Myocyte (in vitro differentiated cells): ENCODE data around the gene SPTSSA. TPM values are rescaled to one million over a fixed set of nuclear protein-coding genes. Genes with fewer than 3 reads are reported as not detected.

ENCODE experiments used
- DNase-seq: peaks from one replicate; pipeline ENCODE4 v3.0.0-alpha.2; 2012; ENCODE audit warnings: low read depth
- total RNA-seq: library from RNA; depleted of rRNA; stranded (reverse); fragments of >200 nt; gene quantifications from 2 replicates; pipeline ENCODE4 v1.2.3, GENCODE V29; 2014

The SPTSSA gene
- total RNA-seq, 1 donor from 2014 or later = 12.6 TPM

DNA sequence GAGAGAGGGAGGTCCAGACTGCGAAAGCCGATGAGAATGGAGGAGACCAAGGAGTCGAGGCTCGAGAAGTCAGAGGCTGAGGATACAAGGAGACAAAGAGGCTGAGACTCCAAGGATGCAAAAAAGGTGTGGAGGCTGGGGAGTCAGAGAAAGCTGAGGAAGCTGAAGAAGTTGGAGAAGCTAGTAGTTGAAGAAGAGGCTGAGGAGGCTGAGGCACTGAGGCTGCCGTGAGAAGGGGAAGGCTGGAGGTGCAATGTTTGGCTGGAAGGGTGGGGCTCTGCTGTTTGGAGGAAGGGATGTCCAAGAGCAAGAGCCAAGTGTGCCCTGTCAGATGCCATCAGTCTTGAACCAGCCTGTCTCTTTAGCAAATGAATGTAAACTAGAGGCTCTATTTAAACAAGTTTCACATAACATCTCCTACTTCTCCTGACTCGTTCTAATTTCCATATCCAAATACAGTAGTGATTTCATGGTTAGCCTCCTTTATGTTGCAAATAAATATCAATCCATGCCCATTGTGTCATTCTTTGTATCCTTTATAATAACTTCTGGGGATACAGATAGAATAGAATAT is 10.8 kb upstream of the SPTSSA start:
- no peak for DNase-seq

DNA sequence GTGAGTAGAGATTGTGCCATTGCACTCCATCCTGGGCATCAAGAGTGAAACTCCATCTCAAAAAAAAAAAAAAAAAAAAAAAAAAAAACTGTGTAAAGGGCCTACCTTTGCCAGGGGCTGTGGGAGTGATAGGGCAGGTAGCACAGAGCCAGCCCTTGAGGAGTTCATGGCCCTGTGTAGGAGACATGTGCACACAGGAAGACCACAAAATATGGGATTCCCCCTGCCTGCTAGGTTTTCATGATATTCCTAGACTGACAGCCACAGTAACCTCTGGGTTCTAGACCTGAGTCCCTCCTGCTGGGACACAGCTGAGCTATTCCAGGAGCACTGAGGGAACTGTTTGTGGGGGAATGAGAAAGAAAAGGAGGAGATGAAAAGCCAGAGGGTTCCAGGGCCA is 8.3 kb upstream of the SPTSSA start:
- no peak for DNase-seq

DNA sequence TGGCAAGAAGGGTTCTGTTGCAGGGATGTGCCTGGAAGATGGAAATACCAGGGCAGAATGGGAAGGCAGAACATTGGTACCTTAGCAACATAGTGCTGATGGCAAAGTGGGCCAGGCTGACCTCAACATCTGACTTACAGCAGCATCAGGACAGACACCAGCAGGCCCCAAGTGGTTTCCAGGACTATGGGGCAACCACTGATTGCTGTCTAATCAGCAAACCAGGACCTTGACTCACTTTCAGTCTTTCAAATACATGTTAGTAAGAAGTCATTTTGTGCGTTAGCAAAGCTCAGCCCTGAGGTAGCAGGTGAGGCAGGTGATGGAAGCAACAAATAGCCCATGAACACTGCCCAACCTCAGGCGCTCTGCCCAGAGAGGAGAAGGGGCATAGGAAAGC is 4.7 kb upstream of the SPTSSA start:
- no peak for DNase-seq

DNA sequence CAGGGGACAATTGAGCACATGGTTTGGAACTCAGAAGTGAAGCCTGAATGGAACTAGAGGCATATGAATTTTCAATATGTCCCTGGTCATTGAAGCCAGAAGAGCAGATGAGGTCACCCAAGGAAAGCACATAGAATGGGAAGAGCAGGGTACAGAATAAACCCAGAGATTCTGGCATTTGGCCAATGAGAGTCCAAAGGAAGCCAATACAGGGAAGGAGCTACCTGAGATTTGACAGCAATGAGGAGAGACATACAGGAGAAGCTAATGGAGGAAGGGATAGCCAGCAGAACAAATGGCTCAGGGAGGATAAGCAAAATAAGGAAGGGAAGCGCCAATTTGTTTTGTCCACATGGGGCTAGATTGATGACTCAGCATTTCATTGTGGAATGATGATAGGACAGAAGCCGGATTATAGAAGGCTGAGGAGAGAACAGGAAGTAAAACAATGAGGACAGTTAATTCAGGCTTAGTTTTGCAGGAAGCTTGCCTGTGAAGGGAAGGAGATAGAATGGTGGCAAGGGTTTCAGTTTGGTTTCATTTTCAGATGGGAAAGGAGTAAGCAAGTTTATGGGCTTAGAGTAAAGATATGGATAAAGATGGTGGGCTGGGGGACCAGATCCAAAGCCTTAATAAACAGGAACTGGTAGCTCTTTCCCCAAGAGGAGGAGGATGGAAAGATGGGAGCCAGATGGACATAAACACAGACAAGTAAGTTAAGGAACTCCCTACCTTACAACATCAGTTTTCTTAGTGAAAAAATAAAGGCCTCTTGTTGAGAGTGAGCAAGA is 3.2 kb upstream of the SPTSSA start:
- DNase-seq = peak; percentile 26

DNA sequence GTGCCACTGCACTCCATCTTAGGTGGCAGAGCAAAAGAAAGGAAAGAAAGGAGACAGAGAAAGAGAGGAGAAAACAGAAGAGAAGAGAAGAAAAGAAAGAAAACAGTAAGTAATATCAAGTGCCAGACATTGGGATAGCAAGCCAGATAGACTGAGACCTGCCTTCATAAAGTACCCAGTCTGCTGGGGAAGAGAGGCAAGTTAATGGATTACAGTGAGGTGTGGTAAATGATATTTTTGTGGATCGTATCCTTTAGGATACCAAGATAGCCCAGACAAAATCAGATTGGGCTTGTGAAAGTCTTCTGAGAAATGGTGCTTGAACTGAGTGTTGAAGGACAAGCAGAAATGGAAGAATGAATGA is 1.5 kb upstream of the SPTSSA start:
- DNase-seq = no peak

DNA sequence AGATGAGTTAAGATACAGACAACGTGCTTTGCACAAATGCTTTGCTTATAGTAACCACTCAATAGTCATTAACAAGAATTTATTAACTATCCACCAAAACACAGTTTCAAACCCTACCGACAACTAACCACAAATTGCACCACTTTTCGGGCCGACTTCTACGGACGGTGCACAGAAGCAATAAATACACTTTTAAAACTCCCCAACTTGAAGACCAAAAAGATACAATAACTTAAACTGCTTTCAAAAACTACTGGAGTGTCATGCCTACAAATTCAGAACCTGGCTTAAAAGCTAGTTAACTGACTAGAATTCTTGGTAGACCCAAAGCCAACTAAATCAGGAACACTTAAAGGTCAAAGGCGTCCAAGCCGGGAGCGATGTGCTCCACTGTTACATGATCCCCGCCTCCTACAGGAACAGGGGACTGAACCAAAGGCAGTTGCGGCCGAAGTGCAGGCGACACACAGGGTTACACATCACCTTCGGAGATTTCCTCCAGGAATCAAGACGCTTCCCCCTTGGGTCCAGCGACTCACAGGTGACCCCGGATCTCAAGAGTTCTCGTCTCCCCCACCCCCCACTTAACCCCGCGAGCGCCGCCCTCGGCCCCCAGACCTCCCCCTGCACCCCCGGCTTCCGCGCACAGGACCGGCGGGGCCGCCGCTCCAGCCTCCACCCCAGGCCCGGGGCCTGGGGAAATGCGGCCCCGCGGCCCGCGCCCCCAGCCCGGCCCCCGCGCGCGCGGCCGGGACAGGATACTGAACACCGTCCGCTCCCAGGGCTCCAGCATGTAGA is 507 bp downstream of the SPTSSA start:
- peak; percentile 58 for DNase-seq

DNA sequence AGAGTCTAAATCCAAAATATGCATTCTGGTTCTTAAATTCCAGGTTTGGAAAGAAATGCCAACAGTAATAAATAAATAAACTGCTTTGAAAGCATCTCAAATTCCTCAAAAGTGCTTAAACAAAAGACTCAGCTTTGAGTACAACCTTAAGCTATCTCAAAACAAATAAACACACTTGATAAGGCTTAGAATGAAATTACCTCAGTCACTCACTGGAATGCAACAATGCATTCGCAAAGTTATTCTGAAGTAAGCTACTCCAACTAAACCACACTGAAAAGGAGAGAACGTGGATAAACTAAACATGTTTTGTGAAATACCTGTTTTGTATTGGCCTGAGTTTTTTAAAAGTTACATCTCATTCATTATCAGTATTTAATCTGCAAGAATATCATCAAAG is 1.2 kb downstream of the SPTSSA start:
- no peak for DNase-seq

DNA sequence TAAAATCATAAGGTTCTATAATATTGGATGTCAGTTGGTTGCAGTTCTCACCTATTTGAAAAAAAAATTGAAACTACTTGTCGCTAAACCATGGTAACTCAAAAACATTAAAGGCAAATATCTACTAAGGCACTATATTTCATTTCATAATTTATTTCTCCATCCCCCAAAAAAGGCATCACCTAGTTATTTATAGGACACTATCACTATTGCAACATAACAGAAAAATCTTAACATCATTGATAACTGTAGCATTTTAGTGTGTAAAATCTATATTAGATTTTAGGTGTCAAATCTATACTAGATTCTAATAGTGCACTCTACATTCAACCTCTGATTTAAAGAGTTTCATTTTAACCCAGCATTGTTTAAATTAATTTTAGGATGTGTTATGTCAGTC is 1.7 kb downstream of the SPTSSA start:
- no peak for DNase-seq

DNA sequence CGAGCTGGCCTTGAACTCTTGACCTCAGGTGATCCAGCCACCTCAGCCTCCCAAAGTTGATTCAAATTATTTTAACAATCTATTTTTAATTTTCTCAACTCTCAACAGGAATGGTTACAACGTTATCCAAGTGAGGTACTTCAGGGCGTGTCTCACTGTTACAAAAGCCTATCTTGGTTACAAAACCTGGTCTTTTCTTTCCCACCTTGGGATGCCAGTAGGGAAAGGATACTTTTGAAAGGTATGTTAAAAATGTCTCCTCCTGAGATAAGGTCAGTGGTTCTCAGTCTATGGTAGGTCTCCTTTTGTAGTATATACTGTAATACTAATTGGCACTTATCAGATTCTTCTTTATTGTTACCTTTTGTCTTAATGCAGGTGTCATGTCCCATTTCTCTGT is 4.9 kb downstream of the SPTSSA start:
- DNase-seq = no peak

DNA sequence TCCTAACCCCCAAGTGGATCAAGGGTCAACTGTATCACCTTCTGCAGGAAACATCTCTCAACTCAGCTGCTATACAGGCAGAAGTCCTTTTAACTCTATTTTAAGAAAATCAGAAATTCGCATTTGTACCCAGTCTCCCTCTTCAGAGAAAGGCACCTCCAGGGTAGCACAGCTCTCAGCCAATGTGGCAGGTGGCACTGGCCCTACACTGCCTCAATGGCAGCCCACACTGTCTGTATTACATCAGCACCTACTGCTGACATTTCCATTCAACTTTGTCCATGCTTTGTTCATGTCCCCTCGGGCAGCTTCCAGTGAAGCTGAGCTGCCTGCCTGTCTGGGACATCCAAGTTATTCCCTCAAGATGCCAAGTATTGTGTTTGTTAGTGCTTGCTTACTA is 8.8 kb downstream of the SPTSSA start:
- no peak for DNase-seq

DNA sequence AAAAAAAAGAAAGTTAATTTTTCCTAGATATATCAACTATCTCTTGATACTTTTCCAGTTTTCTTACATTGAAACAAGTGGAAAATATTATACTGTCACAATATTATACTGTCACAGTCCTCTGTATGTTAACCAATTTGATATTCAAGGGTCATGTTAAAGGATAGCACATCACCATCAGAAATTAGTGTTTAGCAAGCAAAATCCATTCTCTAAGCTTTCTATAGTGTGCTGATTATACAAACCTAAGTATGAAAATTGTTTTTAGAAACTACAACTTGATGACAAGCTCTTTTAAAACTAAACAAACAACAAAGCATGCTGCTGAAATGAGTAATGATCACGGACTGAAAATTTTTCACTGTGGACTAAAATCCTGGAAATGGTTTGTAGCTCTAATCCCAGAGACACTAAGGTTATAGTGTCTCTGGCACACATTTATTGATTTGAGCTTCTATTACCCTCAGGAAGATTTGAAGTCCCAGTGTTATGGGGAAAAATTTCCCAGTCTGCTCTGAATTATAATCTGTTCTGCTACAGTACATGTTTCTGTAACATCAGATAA is 9.7 kb downstream of the SPTSSA start:
- no peak for DNase-seq

DNA sequence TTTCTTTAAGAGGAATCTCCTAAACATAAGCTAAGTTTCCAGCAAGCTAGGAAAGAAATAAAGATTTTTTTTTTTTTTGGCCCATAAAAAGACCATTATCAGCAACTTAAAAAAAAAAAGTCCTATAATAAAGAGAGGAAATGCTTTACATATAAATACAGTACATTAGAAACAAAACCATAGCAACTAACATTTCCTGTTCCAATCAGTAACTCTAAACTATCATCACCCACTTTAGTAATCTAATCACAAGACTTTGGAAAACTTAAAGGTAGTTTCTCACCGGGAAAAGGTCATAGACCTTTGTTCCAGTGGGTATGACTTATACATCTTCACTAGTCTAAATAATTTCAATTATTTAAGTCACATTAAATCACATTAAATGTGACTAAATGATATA is 11.1 kb downstream of the SPTSSA start:
- DNase-seq = no peak

DNA sequence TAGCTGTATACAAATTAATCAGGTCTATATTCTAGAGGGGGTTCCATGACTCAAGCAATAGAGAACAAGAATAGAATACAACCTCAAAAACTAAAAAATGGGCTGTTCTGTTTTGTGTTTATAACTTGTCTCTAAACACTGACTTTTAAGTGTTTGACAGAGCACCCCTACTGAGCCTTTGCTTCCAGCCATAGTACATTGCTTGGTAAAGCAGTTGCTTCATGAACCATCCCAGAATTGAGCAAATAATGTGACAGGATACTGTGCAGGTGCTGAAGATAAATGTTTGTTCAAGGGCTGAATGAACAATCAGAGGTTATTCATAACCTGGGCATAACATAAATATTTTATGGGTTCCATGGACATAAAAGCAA is 11.5 kb downstream of the SPTSSA start:
- no peak for DNase-seq

DNA sequence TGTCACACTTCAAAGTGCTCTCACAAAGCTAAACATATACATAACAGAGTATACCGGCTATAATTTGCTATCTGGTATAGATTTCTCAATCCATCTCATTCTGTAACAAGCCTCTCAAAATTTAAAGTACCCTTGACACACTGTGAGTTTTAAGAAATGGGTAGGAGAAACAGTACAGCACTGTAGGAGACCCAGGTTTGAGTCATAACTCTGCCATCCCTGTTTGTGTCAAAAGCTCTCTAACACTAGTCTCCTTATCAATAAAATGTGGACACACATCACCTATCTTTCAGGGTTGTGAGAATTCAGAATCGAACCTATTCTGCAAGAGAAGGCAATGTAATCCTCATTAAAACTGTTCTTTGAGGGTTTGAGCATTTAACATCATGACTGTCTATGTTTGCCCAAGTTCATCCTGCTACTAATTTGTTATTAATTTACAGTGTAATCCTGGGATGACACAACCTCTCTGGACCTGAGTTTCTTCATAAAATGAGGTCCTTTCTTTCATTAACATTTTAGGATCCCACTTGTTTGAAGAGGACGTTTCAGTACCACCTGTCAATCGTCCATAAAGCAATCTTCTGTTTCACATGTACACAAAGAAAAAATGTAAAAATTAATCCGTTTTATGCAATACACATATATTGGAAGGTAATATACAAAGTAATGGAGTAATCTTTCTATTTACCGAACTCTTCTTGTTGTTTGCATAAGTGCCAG is 12.1 kb downstream of the SPTSSA start:
- DNase-seq = no peak

DNA sequence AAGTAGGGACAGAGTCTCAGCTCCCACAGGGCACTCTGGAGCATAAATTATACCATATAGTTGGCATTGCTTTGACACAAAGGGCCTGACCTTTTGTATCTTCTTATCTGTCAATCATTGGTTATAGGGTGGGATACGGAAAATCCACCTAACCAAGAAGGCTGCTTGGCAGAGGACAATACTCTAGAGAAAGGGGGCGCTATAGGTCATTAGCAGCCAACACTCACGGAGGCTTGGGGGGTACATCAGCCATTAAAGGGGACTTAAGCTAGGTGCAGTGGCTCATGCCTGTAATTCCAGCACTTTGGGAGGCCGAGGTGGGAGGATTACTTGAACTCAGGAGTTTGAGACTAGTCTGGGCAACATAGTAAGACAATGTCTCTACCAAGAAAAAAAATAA is 22.9 kb downstream of the SPTSSA start:
- no peak for DNase-seq

DNA sequence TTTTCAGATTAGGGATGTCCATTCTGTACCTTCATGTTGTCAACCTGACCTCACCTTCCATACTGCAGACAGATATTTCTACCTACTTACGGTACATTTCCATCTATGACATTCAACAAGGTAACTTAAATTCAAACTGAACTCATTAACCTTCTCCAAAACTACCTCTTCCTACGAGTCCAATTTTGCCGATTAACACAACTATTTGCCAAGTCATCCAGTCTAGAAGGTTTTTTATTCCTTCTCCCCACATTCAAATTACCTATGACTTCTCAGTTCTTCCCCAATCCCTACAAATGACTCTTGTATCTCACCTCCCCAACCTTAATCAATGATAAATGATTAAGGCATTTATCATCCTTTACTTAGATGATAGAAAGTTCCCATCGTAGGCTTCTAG is 23.6 kb downstream of the SPTSSA start:
- no peak for DNase-seq

DNA sequence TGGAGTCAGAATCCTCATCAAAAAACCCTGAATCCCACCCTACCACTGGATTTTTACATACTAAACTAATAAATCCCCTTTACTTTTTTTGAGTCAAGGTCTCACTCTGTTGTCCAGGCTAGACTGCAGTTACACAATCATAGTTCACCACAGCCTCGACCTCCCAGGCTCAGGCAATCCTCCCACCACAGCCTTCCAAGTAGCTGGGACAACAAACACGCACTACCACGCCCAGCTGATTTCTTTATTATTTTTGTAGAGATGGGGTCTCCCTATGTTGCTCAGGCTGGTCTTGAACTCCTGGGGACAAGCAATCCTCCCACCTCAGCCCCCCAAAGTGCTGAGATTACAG is 24.3 kb downstream of the SPTSSA start:
- DNase-seq = no peak

DNA sequence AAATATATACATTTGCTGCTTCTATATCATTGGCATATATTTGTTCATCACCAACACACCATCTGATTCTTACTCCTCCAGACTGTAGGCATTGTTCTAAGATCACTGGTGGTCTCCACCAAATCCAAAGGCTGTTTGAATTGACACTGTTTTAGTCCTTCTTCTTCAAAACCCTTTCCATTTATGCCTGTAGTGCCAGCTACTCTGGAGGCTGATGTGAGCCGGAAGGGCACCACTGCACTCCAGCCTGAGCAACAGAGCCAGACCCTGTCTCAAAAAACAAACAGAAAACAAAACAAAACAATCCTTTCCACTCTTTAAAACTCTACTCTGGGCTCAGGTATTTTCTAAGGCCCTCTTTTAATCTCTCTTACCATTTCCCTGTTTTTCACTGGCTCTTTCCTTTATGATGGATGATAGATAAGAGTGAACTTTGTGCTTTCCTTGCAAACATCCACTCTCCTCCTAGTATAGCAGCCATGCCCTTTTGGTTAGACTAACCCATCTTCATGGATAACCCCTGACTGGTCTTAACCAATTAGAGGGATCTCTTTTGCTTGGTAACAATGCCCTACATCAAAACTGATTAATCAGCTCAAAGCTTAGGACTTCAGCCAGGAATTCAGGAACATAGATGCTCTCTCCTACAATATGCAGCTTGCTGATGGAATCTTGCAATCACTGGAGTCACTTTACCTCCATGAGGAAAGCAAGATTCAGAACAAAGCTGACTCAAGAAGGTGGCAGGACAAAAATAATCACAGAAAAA is 24.9 kb downstream of the SPTSSA start:
- no peak for DNase-seq

DNA sequence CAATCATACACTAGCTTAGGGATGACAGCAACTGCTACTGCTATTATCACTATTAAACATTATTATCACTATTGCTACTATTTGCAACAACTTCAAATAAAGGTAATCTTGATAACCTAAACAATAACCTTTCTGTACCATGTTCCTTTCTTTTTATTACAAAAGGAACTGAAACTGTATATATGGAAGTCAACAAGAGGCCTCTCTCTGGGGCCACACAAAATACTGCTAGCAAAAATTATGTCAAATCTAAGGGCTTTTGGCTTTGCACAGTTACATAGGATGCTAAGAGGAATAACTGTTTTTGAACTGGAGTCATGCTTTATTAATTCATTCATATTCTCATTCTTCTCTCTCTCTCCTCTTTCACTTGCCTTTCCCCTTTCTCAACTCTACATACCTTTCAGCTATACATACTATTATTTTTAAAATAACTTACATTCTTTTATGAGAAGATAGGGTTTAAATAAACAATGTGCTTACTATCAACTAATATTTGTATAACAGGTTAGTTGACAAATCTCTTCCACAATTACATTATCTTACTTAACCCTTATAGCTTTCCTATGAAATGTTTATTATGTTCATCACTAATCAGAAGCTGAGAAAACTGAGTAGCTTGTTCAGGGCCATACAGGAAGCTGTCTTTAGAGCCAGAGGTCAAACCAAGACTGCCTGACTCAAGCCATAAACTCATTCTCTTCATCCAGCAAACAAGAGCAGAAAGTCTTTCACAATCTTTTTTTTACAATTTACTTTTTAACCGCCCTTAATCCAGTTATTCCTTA is 25.7 kb downstream of the SPTSSA start:
- no peak for DNase-seq

DNA sequence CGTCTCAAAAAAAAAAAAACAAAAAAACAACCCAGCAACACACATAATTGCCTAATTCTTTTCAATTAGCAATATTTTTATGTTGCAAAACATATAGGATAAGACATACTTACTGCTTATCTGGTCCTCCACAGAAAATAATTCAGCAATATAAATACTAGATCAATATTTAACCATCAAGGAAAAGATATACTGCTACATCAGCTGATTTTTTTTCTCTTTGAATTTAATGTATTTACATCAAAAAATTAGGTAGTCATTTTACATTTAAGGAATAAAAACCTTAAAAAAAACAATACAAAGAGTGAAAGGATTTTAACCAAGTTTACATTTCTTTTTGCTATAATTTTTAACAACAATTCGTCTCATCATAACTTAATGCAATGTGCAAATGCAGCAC is 28.1 kb downstream of the SPTSSA start:
- DNase-seq = no peak
